ENCODE data around the gene CNTNAP2. TPM values are rescaled to one million over a fixed set of nuclear protein-coding genes. Genes with fewer than 3 reads are reported as not detected.

The CNTNAP2 gene
- total RNA-seq, 1 donor = under 0.01 TPM

GRCh38 chr7:148223738-148224137 is 2107.1 kb downstream of the CNTNAP2 start:
- H3K4me3 ChIP-seq (ENCODE audit: low read depth, low read length) = no peak overlapping the region
- TF ChIP-seq, protein P1, sequence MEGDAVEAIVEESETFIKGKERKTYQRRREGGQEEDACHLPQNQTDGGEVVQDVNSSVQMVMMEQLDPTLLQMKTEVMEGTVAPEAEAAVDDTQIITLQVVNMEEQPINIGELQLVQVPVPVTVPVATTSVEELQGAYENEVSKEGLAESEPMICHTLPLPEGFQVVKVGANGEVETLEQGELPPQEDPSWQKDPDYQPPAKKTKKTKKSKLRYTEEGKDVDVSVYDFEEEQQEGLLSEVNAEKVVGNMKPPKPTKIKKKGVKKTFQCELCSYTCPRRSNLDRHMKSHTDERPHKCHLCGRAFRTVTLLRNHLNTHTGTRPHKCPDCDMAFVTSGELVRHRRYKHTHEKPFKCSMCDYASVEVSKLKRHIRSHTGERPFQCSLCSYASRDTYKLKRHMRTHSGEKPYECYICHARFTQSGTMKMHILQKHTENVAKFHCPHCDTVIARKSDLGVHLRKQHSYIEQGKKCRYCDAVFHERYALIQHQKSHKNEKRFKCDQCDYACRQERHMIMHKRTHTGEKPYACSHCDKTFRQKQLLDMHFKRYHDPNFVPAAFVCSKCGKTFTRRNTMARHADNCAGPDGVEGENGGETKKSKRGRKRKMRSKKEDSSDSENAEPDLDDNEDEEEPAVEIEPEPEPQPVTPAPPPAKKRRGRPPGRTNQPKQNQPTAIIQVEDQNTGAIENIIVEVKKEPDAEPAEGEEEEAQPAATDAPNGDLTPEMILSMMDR (IDR thresholded peaks at IDR 0.05; ENCODE audit: insufficient read depth, low read length) = no peak

GRCh38 chr7:148230296-148230695 is 2113.7 kb downstream of the CNTNAP2 start:
- no peak for DNase-seq (ENCODE audit: low read depth)
- no peak overlapping the region for H3K4me3 ChIP-seq (ENCODE audit: low read depth, low read length)
- TF ChIP-seq, protein P1 (IDR thresholded peaks at IDR 0.05; ENCODE audit: insufficient read depth, low read length) = no peak

More at GRCh38 chr7:148223738-148224137, 2107.1 kb downstream of the CNTNAP2 start:
- DNase-seq (ENCODE audit: low read depth) = no peak

DNA sequence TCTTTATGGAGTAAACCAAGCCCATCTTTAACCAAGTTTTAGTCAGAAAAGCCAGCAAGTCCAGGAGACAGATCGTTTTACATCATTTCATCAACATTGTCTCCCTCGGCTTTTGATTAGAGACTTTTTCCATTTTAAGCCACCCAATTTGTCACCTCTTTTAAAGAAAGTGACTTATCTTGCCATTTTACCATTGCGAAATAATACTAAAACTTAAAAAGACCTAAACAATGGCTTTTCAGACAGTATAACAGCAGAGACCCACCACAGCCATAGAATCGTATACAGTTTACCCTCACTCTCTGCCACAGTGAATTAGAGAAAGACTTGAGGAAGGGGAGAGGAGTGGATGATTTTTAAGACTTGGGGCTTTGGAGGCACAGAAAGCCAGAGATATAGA is 2114.3 kb downstream of the CNTNAP2 start:
- DNase-seq (ENCODE audit: low read depth) = no peak
- TF ChIP-seq, protein P1 (IDR thresholded peaks at IDR 0.05; ENCODE audit: insufficient read depth, low read length) = no peak
- H3K4me3 ChIP-seq (ENCODE audit: low read depth, low read length) = no peak overlapping the region

DNA sequence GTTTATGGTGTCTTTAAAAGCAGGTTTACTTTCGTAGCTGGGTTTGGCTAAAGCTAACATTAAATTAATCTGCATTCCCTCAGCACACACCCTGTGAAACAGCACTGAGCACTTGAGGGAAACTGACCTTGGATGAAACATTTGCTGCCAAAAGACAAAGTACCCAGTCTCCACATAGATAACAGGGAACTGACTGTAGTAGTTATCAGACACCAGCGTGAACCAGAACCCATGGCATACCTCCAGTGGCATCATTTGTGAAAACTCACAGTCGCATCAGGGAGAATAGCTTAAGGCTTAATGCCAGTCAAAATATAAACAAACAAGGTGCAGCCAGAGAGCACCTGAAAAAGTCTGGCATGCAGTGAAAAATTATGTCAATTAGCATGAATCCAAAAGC is 2116.2 kb downstream of the CNTNAP2 start:
- TF ChIP-seq, protein P1 (IDR thresholded peaks at IDR 0.05; ENCODE audit: insufficient read depth, low read length) = no peak
- no peak overlapping the region for H3K4me3 ChIP-seq (ENCODE audit: low read depth, low read length)
- no peak for DNase-seq (ENCODE audit: low read depth)

DNA sequence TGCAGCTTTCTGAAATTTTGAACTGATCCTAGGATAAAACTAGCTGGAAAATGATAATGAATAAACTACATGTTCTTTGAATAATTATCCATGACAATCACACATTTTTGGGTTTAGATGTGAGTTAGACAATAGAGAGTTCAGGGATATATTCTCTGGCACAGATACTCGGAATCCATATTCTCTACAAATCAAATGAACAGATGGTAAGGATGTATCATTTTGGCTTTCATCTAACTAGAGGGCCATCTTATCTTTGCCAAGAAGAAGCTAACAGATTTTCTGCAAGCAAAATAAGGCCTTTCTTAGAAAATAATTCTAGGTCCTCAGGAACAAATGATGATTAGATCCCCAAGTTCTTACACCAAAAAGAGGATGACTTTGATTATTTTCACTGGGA is 2118.1 kb downstream of the CNTNAP2 start:
- no peak for DNase-seq (ENCODE audit: low read depth)
- H3K4me3 ChIP-seq (ENCODE audit: low read depth, low read length) = no peak overlapping the region
- TF ChIP-seq, protein P1 (IDR thresholded peaks at IDR 0.05; ENCODE audit: insufficient read depth, low read length) = no peak

- TF ChIP-seq, protein P1 (IDR thresholded peaks at IDR 0.05; ENCODE audit: insufficient read depth, low read length) = no peak
Observed at GRCh38 chr7:148238761-148239325, 2122.2 kb downstream of the CNTNAP2 start.

More at GRCh38 chr7:148238761-148239325, 2122.2 kb downstream of the CNTNAP2 start:
- no peak for DNase-seq (ENCODE audit: low read depth)
- no peak overlapping the region for H3K4me3 ChIP-seq (ENCODE audit: low read depth, low read length)

All from fibroblast of the aortic adventitia (primary cell).